GM08714 (cell line): ENCODE data around the gene ROBO4.

ENCODE experiments used
- H3K4me3 ChIP-seq: fragments of 200-500 bp; sonication (Bioruptor generic); 2 replicates; pipeline ENCODE4 v1.5.1; 2014; ENCODE audit warnings: mild to moderate bottlenecking, low read length, inconsistent platforms
- ZNF274 ChIP-seq: IDR thresholded peaks from 2 replicates; pipeline ENCODE4 v1.6.1; 2012; ENCODE audit warnings: mild to moderate bottlenecking, low read depth, low read length

The ROBO4 gene

DNA sequence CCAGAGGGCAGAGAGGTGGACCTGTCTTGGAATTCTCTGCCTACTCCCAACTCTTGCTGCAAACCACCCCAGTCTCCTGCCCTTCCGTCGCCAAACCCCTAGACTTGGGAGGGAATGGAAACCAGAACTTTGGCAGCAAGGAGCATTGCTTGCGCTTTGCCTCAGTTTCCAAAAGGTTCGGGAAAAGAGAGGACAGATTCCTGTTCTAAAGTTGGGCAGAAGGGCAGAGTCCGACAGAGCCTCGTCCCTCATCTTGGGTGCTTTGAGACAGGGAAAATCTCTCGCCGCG, 32.8 kb downstream of the ROBO4 start:
- no peak for TF ChIP-seq ZNF274
- no peak overlapping the region for H3K4me3 ChIP-seq

DNA sequence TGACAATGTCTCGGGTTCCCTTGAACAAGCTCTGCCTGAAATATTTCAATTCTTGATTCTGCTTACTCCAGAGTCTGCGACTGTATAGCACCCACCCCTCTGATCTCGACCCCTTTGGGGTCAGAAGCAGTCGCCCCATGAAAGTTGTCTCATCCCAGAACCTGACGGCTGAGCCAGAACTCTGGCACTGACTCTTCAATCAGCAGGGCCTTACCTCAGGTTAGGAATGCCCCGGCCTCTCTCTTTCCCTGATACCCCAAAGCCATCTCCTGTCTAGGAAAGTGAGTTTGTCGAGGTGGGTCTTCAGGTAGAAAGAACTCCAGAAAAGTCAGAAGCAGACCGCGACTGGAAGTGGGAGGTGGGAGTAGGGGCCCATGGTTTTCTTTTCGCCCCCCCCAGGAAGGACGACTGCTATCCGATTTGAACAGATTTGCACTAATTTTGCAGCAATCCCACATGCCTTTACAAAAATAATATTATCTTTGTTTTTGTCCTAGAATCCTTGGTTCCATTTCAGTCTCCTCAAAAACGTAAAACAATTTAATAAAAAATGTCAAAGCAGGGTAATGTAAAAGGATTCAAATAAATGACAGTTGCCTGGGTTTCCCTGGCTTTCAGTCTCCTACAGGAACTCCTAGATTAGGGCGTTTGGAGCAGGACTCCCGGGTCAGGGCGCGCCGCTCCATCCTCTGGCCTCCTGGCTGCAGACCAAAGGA, 33.3 kb downstream of the ROBO4 start:
- H3K4me3 ChIP-seq = no peak overlapping the region
- no peak for TF ChIP-seq ZNF274

DNA sequence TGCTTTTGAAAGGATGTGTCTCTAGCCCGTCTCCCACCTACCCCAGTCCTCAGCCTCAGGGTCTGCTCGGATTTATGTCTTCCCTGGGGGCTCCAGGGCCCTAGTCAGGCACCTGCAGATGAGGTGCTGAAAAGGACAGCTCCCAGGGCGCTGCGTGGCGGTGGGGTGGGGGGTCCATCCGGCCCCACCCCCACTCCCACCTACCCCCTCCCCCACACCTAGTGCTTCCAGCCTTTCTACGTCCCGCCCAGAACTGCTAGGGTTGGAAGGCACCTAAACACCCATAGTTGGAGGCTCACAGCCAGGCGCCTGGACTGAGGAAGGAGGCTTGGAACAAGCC, 33.9 kb downstream of the ROBO4 start:
- TF ChIP-seq ZNF274 = no peak
- H3K4me3 ChIP-seq = no peak overlapping the region

DNA sequence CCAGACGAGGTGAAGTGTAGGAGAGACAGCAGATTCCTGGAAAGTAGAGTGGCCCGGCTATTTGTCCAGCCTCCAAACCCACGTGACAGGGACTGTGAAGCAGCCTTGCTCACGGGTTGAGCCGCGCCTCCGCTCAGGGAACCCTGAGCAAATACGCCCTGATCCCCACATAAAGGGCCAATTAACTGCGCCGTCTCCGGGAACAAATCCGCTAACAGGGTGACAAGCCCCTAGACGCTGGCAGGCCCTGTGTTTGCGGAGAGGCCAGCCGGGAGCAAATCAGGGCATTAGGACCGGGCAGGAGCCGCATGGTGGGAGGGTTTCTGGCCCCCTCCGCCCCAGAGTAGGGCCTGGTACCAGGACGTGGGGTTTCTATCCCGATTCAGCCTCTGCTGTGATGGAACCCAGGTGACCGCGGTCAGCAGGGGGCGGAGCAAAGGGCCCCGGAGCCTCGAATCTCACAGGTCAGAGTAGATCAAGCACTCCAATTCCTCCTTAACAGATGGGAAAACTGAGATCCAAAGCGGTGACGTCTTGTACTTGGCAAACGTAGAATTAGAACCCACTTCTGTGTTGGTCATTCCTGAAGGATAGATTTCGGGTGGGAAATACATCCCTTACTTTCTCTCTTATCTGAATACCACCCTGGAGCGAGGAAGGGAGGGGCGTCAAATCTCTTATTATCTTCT, 34.4 kb downstream of the ROBO4 start:
- no peak for TF ChIP-seq ZNF274
- no peak overlapping the region for H3K4me3 ChIP-seq

DNA sequence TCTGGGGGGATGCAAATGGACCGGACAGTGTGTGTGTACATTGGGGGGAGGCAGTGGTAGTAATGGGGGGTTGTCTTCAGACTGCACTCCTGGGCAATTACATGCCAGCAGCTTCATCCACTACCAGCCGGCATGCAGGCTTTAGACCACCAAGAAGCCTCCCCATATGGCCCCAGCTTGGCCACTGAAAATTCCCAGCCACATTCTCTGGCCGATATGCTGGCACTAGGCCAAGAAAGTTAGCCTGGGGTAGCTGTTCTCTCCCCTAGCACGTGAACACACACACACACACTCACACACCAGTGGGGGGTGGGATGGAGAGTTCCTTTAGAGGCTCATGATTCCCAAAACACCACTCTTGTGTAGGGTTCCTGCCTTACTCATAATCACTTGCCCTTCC, 36.0 kb downstream of the ROBO4 start:
- no peak for TF ChIP-seq ZNF274
- H3K4me3 ChIP-seq = no peak overlapping the region

DNA sequence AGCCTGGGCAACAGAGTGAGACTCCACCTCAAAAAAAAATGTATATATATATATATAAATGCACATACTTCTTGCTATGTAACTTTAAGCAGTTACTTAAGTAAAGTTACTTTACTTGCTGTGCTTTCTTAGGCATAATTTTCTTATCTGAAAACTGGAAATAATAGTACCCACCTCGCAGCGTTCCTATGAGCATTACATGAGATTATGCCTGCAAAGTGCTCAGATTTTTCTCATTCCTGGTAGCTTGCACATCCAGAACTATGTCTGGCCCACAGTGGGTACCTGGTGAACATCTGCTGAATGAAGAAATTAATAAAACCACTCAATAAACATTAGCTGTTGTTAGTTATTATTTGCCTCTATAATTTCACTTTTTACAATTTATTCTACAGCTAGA, 38.5 kb downstream of the ROBO4 start:
- H3K4me3 ChIP-seq = no peak overlapping the region
- no peak for TF ChIP-seq ZNF274

DNA sequence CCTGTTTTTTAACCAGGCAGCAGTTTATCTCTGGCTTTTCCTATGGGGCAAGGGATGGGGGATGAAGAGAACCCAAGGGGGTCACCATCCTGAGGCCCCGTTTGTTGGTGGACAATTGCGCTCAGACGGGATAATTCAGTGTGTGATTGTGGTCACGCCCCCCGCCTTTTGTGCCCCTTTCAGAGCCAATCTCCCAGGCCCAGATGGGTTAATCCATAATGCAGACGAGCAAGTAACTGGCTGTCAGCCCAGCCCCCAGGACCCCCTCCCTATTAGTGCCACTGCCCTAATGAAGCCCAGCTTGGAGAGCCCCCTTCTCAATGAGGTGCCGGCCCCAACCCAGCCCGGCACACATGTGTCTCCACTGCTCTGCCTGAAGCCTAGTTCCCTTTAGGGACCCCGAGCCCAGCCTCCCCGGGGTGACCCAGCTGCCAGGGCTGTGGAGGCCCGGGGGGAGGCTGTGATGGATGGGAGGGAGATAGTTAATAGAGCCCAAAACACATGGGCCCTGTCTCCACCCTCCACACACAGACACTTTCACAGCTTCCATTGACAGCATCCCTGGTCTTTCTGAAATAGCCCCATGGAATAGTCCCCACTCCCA, 51.5 kb downstream of the ROBO4 start:
- no peak for TF ChIP-seq ZNF274
- no peak overlapping the region for H3K4me3 ChIP-seq

DNA sequence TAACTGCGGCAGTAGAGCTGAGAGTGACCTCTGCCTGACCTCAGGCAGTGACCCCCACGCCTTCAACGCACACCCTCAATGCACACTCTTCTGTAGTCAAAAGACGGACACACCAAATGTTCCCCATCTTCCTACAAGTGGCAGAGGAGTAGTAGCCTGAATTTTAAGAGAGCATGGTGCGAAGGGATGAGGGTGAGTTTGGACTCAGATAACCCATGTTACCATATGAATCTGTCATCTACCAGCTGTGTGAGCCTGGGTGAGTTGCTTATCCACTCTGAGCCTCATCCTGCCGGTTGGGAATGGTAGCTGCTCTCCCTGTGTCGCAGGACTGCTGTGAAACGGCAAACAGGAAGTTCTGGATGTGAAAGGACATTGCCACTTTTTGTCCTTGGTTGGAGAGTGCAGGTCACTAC, 53.0 kb downstream of the ROBO4 start:
- no peak overlapping the region for H3K4me3 ChIP-seq
- no peak for TF ChIP-seq ZNF274

DNA sequence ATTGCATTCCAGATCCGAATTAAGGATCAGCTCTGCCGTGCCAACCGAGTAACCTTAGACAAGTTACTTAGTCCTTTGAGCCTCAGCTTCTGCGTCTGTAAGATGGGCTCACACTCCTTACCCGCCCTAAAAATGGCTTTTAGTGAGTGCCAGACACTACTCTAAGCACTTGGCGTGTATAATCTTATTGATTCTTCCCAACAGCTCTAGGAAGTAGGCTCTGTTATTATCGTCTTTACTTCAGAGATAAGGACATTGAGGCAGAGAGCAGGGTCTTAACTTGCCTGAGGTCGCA, 54.1 kb downstream of the ROBO4 start:
- H3K4me3 ChIP-seq = no peak overlapping the region
- no peak for TF ChIP-seq ZNF274

DNA sequence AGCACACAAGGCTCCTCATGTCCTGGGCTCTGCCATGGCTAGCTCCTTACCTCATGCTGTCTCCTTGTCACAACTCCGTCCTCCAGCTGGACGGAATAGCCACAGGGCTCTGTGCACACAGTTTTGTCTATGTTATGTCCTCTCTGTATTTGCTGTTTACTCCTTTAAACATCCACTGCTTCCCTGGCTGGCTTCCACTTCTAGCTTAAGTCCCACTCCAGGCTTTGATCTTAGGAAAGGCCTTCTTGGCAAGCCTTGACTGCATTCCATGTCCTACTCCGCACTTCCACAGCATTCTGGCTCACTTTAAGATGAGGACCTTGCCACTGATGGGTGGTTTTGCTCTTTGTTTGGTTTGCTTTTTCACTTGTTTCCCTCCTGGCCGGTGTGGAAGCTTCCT, 55.4 kb downstream of the ROBO4 start:
- H3K4me3 ChIP-seq = no peak overlapping the region
- TF ChIP-seq ZNF274 = no peak

DNA sequence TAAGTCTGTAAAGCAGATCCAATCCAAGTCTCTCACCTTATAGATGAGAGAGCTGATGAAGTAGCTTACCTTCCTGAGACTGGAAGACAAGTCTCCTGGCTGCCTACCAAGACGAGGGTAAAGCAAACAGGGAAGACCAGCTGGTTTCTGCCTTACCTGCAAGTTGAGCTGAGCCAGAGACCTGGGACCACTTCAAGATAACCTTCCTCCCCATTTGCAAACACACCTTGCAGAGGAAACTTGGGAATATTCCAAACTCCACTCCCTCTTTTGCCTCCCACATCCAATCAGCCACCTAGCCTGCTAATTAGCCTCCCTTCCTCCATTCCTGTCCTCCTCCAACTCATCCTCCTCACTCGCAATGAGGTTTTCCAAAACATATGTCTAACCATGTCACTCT, 55.8 kb downstream of the ROBO4 start:
- no peak overlapping the region for H3K4me3 ChIP-seq
- TF ChIP-seq ZNF274 = no peak

DNA sequence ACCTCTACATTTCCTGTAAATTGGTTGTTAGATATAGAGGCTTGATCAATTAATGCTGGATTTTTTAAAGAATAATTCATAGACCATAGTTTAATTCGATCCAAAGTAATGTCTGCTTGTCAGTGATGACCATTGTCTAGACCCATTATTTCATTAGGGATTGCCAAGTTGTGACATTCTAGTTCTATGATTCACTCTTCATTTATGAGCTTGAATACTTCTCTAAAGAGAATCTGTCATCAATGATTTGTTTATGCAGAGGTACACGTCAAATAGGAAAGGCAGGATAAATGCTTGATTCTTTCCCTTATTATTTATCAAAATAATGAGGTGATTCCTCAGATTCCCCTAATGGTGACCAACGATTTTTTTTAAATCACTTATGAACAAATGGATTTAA, 56.5 kb downstream of the ROBO4 start:
- no peak overlapping the region for H3K4me3 ChIP-seq
- TF ChIP-seq ZNF274 = no peak

DNA sequence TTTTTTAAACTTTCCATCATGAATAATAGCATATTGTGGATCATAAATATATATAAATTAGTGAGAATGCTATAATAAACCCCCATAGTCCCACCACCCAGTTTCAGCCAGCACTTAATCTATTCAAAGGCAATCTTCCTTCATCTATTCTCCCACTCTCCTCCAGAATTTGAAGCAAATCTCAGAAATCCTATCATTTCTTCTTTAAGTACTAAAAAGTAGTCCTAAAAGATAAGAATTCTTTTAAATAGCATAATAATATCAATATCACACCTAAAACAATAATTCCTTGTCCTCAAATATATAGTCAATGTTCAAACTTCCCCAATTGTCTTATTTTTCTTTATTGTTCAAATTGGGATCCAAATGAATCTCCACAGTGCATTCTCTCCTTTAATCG, 57.0 kb downstream of the ROBO4 start:
- H3K4me3 ChIP-seq = no peak overlapping the region
- TF ChIP-seq ZNF274 = no peak

DNA sequence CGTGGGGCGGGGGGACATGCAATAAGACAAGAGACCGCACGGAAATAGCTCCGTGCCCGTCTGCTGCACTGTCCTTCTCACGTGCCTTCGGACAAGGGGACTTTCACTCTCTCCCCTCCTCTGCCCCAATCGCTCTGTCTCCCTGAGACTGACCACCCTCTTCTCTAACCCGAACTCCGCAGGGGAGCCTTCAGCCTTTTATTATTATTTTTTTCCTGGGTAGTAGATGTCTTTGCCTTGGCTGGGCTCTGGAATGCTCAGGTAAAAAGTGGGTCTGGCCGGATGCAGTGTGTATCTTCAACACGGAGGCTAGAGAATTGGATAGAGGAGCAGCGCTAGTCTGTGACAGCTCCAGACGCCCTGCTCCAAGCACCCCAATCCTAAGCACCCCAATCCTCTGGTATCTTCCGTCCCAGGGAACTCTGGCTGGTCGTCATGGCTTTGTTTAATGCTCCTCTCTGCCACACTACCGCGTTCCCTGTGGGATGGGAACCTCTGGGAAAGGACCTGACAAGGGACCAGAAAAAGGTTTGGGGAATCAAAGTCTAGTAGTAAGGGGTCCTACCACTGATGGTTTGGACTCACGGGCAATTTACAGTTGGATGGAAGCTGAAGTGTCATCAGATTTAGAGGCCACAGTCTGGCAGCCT, 57.6 kb downstream of the ROBO4 start:
- no peak overlapping the region; the same call in 1 of the 2 replicates for H3K4me3 ChIP-seq
- TF ChIP-seq ZNF274 = no peak
